Central memory CD4-positive, alpha-beta T cell (primary cell): ENCODE results near the gene IPPK.

ENCODE experiments used
- DNase-seq: peaks from one replicate; pipeline ENCODE4 v3.0.0; 2022

The IPPK gene

GRCh38 chr9:92655896-92656536 lies 13.9 kb downstream of the IPPK start:
- no peak for DNase-seq

GRCh38 chr9:92655366-92655765 lies 14.6 kb downstream of the IPPK start:
- no peak for DNase-seq

GRCh38 chr9:92654481-92655301 lies 15.2 kb downstream of the IPPK start:
- DNase-seq, result no peak

GRCh38 chr9:92652461-92652860 lies 17.5 kb downstream of the IPPK start:
- DNase-seq, result no peak

GRCh38 chr9:92650839-92651621 lies 18.9 kb downstream of the IPPK start:
- DNase-seq, result no peak

GRCh38 chr9:92650296-92650695 lies 19.6 kb downstream of the IPPK start:
- DNase-seq, result no peak

- DNase-seq, result no peak
Measured at GRCh38 chr9:92649007-92649406, 20.9 kb downstream of the IPPK start.

- no peak for DNase-seq
Measured at GRCh38 chr9:92648474-92648971, 21.4 kb downstream of the IPPK start.

- DNase-seq, result no peak
Measured at GRCh38 chr9:92647671-92648473, 22.1 kb downstream of the IPPK start.

- DNase-seq, result no peak
Measured at GRCh38 chr9:92645041-92645440, 24.9 kb downstream of the IPPK start.

GRCh38 chr9:92644278-92644677 lies 25.7 kb downstream of the IPPK start:
- no peak for DNase-seq

- DNase-seq, result no peak
Measured at GRCh38 chr9:92642564-92642963, 27.4 kb downstream of the IPPK start.

- DNase-seq, result no peak
Measured at GRCh38 chr9:92642041-92642451, 27.9 kb downstream of the IPPK start.

- no peak for DNase-seq
Measured at GRCh38 chr9:92641092-92641809, 28.7 kb downstream of the IPPK start.

GRCh38 chr9:92640398-92641091 lies 29.4 kb downstream of the IPPK start:
- DNase-seq, result no peak

- no peak for DNase-seq
Measured at GRCh38 chr9:92639791-92640271, 30.1 kb downstream of the IPPK start.

- no peak for DNase-seq
Measured at GRCh38 chr9:92639124-92639523, 30.8 kb downstream of the IPPK start.

- DNase-seq, result no peak
Measured at GRCh38 chr9:92638621-92639101, 31.3 kb downstream of the IPPK start.

GRCh38 chr9:92637886-92638620 lies 31.9 kb downstream of the IPPK start:
- DNase-seq, result no peak

GRCh38 chr9:92637326-92637725 lies 32.6 kb downstream of the IPPK start:
- no peak for DNase-seq
